Upper lobe of right lung (tissue), 1 donor: ENCODE measurements around the gene POLR3B. TPM values are rescaled to one million over a fixed set of nuclear protein-coding genes. Genes with fewer than 3 reads are reported as not detected.

Source experiments
- ATAC-seq: fragments of 200-7000 bp; cut with Tn5 transposase; one replicate; pipeline ENCODE4 v1.9.1; 2020; ENCODE audit warnings: mild to moderate bottlenecking, moderate library complexity
- DNase-seq: peaks from one replicate; pipeline ENCODE4 v3.0.0-alpha.2; 2020
- H3K27ac ChIP-seq: fragments of 200-600 bp; one replicate; pipeline ENCODE4 v1.8.0; 2022
- H3K27me3 ChIP-seq: fragments of 200-600 bp; one replicate; pipeline ENCODE4 v1.8.0; 2022; ENCODE audit warnings: mild to moderate bottlenecking
- H3K36me3 ChIP-seq: fragments of 200-600 bp; one replicate; pipeline ENCODE4 v1.8.0; 2022
- H3K4me1 ChIP-seq: fragments of 200-600 bp; one replicate; pipeline ENCODE4 v1.8.0; 2022
- H3K4me3 ChIP-seq: fragments of 200-600 bp; one replicate; pipeline ENCODE4 v1.8.0; 2022; ENCODE audit warnings: mild to moderate bottlenecking
- H3K9me3 ChIP-seq: fragments of 200-600 bp; one replicate; pipeline ENCODE4 v1.8.0; 2022
- intact Hi-C: fragments of 100-400 bp; cut with DNase I; formaldehyde crosslinking; loops from one replicate; pipeline ENCODE4 v1.11.0; 2022
- total RNA-seq: library from RNA; stranded (reverse); fragmentation: NEBNext Ultra II Directional; extraction: Animal tissue kit (Norgen Biotek cat#: 25700); gene quantifications from one replicate; pipeline ENCODE4 v1.2.1, GENCODE V29; 2021
- TF ChIP-seq, protein P1 (sequence below): fragments of 200-600 bp; IDR thresholded peaks from one replicate; pipeline ENCODE4 v1.8.0; 2022; ENCODE audit warnings: antibody characterized with exemption
- donor health status: DM: no; HTN: yes; CAD: no; lungs with severe emphysema.

POLR3B gene
- total RNA-seq, 1 donor from 2014 or later: 11.3 TPM

DNA sequence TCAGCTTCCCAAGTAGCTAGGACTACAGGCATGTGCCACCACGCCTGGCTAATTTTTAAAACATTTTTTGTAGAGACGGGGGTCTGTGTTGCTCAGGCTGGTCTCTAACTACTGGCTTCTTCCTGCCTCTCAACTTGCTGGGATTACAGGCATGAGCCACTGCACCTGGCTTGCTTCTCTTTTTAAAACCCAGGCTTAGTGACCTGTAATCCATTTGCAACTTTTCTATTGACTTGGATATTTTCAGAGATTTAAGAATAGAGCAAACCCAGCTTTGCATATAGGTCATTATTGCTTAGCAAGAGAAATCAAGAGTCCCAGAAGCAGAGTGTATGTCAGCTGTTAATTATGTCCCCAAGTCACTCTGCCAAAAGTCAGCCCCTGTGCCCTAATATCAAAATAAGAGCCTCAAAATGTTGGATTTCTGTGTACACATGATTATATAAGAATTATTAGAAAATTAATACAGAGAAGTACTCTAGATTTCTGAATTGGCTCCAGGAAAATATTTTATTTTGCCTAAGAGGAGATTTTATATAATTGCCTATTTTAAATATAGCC is 30.2 kb upstream of the POLR3B start:
- Histone ChIP-seq H3K36me3 (peaks cover 79% of the 10 kb centered on the region), H3K9me3 (no peaks in the 10 kb centered on the region), H3K4me1 (no peaks in the 10 kb centered on the region), H3K27ac (no peak overlapping the region), H3K4me3 (no peak overlapping the region), H3K27me3 (no peaks in the 10 kb centered on the region)
- no peak for ATAC-seq
- TF ChIP-seq, protein P1, sequence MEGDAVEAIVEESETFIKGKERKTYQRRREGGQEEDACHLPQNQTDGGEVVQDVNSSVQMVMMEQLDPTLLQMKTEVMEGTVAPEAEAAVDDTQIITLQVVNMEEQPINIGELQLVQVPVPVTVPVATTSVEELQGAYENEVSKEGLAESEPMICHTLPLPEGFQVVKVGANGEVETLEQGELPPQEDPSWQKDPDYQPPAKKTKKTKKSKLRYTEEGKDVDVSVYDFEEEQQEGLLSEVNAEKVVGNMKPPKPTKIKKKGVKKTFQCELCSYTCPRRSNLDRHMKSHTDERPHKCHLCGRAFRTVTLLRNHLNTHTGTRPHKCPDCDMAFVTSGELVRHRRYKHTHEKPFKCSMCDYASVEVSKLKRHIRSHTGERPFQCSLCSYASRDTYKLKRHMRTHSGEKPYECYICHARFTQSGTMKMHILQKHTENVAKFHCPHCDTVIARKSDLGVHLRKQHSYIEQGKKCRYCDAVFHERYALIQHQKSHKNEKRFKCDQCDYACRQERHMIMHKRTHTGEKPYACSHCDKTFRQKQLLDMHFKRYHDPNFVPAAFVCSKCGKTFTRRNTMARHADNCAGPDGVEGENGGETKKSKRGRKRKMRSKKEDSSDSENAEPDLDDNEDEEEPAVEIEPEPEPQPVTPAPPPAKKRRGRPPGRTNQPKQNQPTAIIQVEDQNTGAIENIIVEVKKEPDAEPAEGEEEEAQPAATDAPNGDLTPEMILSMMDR: no peak
- intact Hi-C loops: no loop called here
- DNase-seq: no peak

DNA sequence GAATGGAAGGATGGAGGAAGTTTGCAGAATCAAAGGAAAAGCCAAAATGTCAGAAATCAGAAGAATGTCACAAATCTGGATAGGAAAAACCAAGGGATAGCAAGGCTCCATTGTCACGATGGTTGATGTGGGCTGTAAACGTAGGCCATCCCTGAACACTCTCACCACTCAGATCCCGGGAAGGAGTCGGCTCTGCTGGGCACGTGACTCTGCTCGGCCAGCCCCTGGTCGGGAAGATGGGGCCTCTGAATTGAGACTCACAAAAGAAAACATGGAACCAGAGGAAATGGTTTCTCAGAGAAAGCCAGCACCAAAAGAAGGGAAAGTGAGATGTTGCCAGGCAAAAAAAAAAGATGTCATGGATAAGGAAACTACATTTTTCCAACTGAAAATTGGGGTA is 28.8 kb upstream of the POLR3B start:
- DNase-seq: no peak
- no peak for ATAC-seq
- no peaks in the 10 kb centered on the region for H3K9me3 ChIP-seq
- intact Hi-C loops: no loop called here
- H3K4me1 ChIP-seq: no peaks in the 10 kb centered on the region
- no peak overlapping the region for H3K27ac ChIP-seq
- no peak overlapping the region for H3K4me3 ChIP-seq
- TF ChIP-seq, protein P1: no peak
- no peaks in the 10 kb centered on the region for H3K27me3 ChIP-seq
- peaks cover 67% of the 10 kb centered on the region for H3K36me3 ChIP-seq

DNA sequence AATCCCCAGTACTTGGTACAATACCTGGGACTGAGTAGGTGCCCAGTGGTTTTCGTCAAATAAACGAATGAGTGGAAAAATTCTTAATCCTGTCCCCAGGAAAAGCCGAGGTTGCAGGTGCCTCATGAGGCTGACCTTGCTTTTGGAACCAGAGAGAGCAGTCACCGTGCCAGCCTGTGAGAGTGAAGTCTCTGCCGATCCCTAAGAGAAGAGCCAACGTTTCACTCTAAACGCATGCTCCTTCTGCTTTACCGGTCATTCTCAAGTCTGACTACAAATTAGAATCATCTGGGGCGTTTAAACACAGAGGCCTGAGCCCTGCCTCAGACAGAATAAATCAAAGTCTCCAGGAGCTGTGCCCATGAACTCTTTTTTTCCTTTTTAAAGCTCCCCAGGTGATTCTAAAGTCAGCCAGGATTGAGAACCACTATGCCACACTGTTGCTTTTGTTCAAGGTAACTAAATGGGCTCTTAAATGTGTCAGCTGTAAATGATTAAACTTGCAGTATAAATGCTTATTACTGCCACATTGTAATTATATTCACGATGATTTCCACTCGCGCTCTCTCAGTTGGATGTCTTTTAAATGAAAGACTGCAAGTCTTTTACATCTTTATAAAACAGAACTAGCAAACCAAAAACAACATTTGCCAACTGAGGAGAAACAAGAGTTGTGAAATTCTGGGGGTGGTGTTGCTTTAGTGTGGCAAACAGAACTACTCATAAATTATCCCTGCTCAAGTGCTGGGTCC is 28.1 kb upstream of the POLR3B start:
- peaks cover 60% of the 10 kb centered on the region for H3K36me3 ChIP-seq
- no peaks in the 10 kb centered on the region for H3K9me3 ChIP-seq
- H3K27ac ChIP-seq: no peak overlapping the region
- no peak overlapping the region for H3K4me3 ChIP-seq
- no peak for DNase-seq
- TF ChIP-seq, protein P1: no peak
- ATAC-seq: peak; percentile 36
- intact Hi-C loops: no loop called here
- H3K4me1 ChIP-seq: no peaks in the 10 kb centered on the region
- no peaks in the 10 kb centered on the region for H3K27me3 ChIP-seq

DNA sequence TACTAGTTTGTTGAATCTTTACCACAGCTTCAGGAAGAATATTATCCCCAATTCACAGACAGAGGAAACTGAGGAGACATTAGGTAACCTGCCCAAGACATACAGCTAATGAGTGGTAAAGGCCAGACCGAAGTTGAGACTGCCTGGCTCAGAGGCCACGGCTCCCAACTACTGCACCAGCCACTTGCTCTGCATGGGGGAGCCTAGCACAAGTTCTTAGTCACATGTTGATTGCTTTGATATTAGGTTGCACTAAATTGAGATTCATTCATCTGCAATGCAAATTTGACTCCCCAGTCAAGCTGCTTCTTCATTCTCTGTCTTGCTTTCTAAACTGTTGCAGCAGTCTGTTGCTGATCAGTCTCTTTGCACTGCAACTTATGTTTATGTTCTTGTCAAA is 25.9 kb upstream of the POLR3B start:
- ATAC-seq (no peak), DNase-seq (no peak)
- Histone ChIP-seq H3K27me3 (no peaks in the 10 kb centered on the region), H3K9me3 (no peaks in the 10 kb centered on the region), H3K36me3 (peaks cover 44% of the 10 kb centered on the region), H3K4me1 (no peaks in the 10 kb centered on the region), H3K4me3 (no peak overlapping the region), H3K27ac (no peak overlapping the region)
- TF ChIP-seq, protein P1: no peak
- intact Hi-C loops: no loop called here

DNA sequence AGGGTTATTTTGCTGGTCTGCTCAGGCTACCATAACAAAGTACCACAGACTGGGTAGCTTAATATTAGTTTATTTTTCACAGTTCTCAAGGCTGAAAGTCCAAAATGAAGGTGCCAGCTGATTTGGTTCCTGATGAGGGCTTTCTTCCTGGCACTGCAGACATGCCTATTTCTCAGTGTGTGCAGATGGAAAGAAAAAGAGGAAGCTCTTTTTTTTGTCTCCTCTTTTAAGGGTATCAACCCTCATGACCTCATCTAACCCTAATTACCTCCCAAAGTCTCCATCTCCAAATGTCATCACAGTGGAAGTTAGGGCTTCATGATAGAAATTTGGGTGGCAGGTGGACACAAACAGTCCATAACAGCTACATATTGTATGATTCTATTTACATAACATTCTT is 25.0 kb upstream of the POLR3B start:
- Histone ChIP-seq H3K9me3 (no peaks in the 10 kb centered on the region), H3K4me1 (no peaks in the 10 kb centered on the region), H3K27me3 (no peaks in the 10 kb centered on the region), H3K4me3 (no peak overlapping the region), H3K27ac (no peak overlapping the region), H3K36me3 (peaks cover 35% of the 10 kb centered on the region)
- ATAC-seq (no peak), DNase-seq (no peak)
- TF ChIP-seq, protein P1: no peak
- intact Hi-C loops: no loop called here
